Large intestine (tissue), 3 donors: ENCODE measurements around the gene PHLDB1. TPM values are rescaled to one million over a fixed set of nuclear protein-coding genes. Genes with fewer than 3 reads are reported as not detected.

ENCODE experiments used
- DNase-seq, 2 donors: peaks; one replicate each; pipeline versions ENCODE4 v3.0.0 to v3.0.0-alpha.2; 2013
- H3K27ac ChIP-seq: one replicate; pipeline ENCODE4 v1.5.1; 2013; ENCODE audit warnings: low read length
- H3K27me3 ChIP-seq: 2 replicates; pipeline ENCODE4 v1.6.1; 2013; ENCODE audit warnings: low read length; ENCODE audit not compliant: control insufficient read depth, insufficient read depth
- H3K36me3 ChIP-seq: 2 replicates; pipeline ENCODE4 v1.6.1; 2013; ENCODE audit warnings: low read length; ENCODE audit not compliant: control insufficient read depth, insufficient read depth
- H3K4me1 ChIP-seq: one replicate; pipeline ENCODE4 v1.6.1; 2013; ENCODE audit warnings: low read length; ENCODE audit not compliant: control insufficient read depth, insufficient read depth
- H3K4me3 ChIP-seq: one replicate; pipeline ENCODE4 v1.5.1; 2013; ENCODE audit warnings: low read length
- H3K9me3 ChIP-seq: one replicate; pipeline ENCODE4 v1.6.1; 2013; ENCODE audit warnings: mild to moderate bottlenecking, low read depth, low read length, moderate library complexity; ENCODE audit not compliant: control insufficient read depth
- WGBS: methylation state at CpG from one replicate; pipeline ENCODE4 v1.1.5; 2013; ENCODE audit warnings: low lambda C conversion rate; ENCODE audit not compliant: insufficient coverage; 5-methylcytosine and 5-hydroxymethylcytosine counted together
- polyA plus RNA-seq: library from polyadenylated mRNA; unstranded; fragments of 120-200 nt; gene quantifications from one replicate; pipeline ENCODE4 v1.2.1, GENCODE V29; 2013

The PHLDB1 gene
- polyA plus RNA-seq, 1 donor: 42.1 TPM

DNA sequence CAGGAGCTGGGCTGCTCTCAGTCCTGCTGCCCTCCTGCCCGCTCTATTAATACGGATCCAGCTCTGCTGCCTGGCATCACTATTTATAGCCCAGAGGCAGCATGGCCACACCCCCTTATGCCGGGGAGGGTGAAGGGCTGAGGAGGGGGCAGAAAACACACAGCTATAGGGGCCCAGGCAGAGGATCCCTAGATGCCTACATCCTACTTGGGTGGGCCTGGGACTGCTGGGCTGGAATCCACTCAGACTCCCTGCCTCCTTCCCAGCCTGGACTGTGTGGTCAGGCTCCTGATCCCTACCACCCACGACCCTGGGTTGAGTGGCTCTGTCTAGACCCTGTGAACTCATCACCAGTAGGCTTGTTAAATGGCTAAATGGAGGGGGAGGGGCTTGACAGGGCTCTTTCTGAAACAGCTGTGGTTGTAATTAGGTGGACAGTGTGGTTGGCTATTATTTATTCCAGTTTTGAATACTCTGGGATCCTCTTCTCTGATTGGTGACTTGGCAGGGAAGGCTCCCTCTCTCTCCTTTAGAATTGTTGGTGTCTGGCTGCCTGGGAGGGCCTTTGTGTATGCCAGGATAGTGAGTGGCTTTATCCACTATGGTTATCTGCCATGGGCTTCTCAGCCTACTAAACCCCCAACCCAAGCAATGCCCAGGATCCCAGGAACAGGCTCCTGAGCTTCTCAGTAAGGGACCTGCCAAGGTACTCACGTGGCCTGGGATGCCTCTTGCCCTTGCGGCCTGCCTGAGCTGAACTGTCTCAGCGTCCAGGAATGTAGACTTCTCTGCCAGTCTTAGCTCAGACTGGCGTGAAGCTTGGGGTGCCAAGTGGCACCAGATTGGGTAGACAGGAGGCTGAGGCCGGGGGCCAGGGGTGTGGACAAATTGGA is 15.2 kb downstream of the PHLDB1 start:
- DNase-seq: no peak
- Histone ChIP-seq H3K4me3 (peak overlapping the region; percentile 40), H3K9me3 (no peaks in the 10 kb centered on the region), H3K36me3 (peaks cover 11% of the 10 kb centered on the region), H3K4me1 (peaks cover 17% of the 10 kb centered on the region), H3K27ac (peak overlapping the region; percentile 56), H3K27me3 (no peaks in the 10 kb centered on the region)
- WGBS: no CpG with 5 or more reads among the region's 9 CpGs

- no peaks in the 10 kb centered on the region for H3K27me3 ChIP-seq
- no CpG with 5 or more reads among the region's 4 CpGs for WGBS
- no peak for DNase-seq
- peaks cover 17% of the 10 kb centered on the region for H3K36me3 ChIP-seq
- H3K4me1 ChIP-seq: peaks cover 12% of the 10 kb centered on the region
- no peak overlapping the region for H3K4me3 ChIP-seq
- H3K9me3 ChIP-seq: no peaks in the 10 kb centered on the region
- H3K27ac ChIP-seq: peak overlapping the region; percentile 44
Measured at GRCh38 chr11:118623269-118623655, 15.8 kb downstream of the PHLDB1 start.

DNA sequence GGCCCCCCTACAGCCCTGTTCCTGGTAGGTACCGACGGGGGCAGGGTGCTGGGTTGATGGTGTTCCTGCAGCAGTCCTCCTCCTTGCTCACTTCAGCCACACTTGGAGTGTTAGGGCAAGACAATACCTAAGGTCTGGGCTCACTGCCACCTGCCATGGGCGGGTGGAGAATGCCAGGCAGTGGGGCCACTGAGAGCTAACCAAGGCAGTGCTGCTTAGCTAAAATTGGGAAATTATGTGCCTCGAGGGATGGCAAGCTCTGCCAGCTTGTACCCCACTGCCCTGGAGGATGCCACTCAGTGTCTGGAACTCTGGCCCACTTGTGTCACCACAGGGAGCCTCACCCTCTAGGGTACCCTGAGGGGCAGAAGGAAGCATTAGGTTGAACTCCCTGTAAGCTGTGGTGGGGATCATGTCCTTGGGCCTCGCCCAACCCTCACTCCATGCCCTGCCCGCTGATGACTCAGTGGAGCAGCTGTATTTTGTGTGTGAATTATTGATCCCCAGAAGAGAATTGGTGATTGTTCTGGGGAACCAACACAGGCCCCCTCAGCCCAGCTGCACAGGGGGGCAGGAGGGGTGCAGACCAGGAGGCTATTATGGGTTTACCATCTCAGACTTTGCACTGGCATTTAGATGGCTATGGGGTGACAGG is 17.7 kb downstream of the PHLDB1 start:
- no peaks in the 10 kb centered on the region for H3K27me3 ChIP-seq
- DNase-seq: no peak
- no peaks in the 10 kb centered on the region for H3K9me3 ChIP-seq
- peaks cover 22% of the 10 kb centered on the region for H3K36me3 ChIP-seq
- no peak overlapping the region for H3K4me3 ChIP-seq
- H3K27ac ChIP-seq: no peak overlapping the region
- peaks cover 19% of the 10 kb centered on the region for H3K4me1 ChIP-seq
- WGBS: no CpG with 5 or more reads among the region's 6 CpGs

GRCh38 chr11:118625976-118626375 is 18.6 kb downstream of the PHLDB1 start:
- Histone ChIP-seq H3K9me3 (no peaks in the 10 kb centered on the region), H3K27ac (no peak overlapping the region), H3K4me1 (peaks cover 16% of the 10 kb centered on the region), H3K36me3 (peaks cover 25% of the 10 kb centered on the region), H3K27me3 (no peaks in the 10 kb centered on the region), H3K4me3 (no peak overlapping the region)
- DNase-seq: no peak
- no CpG with 5 or more reads among the region's 2 CpGs for whole genome bisulfite sequencing

DNA sequence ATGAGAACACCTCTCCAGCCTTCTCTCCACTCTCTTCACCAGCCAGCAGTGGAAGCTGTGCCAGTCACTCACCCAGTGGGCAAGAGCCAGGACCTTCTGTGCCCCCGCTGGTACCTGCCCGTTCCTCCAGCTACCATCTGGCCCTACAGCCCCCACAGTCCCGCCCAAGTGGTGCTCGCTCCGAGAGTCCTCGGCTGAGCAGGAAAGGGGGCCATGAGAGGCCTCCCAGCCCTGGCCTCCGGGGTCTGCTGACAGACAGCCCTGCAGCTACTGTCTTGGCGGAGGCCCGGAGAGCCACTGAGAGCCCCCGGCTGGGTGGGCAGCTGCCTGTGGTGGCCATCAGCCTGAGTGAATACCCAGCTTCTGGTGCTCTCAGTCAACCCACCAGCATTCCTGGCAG is 20.2 kb downstream of the PHLDB1 start:
- Histone ChIP-seq H3K9me3 (no peaks in the 10 kb centered on the region), H3K27ac (no peak overlapping the region), H3K4me3 (no peak overlapping the region), H3K27me3 (no peaks in the 10 kb centered on the region), H3K36me3 (peaks cover 29% of the 10 kb centered on the region), H3K4me1 (peaks cover 31% of the 10 kb centered on the region)
- no peak for DNase-seq
- WGBS: no CpG with 5 or more reads among the region's 10 CpGs

GRCh38 chr11:118628031-118628430 is 20.6 kb downstream of the PHLDB1 start:
- Histone ChIP-seq H3K9me3 (no peaks in the 10 kb centered on the region), H3K36me3 (peaks cover 30% of the 10 kb centered on the region), H3K4me3 (no peak overlapping the region), H3K27ac (no peak overlapping the region), H3K4me1 (peaks cover 32% of the 10 kb centered on the region), H3K27me3 (no peaks in the 10 kb centered on the region)
- DNase-seq: no peak
- 100% methylated on average over 2 of the region's 20 CpGs for WGBS

DNA sequence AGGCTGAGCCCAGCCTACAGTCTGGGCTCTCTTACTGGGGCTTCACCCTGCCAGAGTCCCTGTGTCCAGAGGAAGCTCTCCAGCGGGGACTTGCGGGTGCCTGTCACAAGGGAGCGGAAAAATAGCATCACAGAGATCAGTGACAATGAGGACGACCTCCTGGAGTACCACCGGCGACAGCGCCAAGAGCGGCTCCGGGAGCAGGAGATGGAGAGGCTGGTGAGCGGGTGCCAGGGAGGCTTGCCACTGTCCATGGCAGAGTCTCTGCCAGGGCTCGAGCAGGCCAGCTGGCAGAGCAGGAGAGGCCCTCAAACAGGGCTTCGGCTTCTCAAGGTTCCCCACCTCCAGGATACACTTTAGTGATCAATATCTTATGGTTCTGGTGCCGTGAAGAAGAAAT is 21.0 kb downstream of the PHLDB1 start:
- DNase-seq: no peak
- H3K4me1 ChIP-seq: peaks cover 33% of the 10 kb centered on the region
- H3K27me3 ChIP-seq: no peaks in the 10 kb centered on the region
- no peaks in the 10 kb centered on the region for H3K9me3 ChIP-seq
- H3K4me3 ChIP-seq: no peak overlapping the region
- no peak overlapping the region for H3K27ac ChIP-seq
- WGBS: no CpG with 5 or more reads among the region's 13 CpGs
- peaks cover 30% of the 10 kb centered on the region for H3K36me3 ChIP-seq

DNA sequence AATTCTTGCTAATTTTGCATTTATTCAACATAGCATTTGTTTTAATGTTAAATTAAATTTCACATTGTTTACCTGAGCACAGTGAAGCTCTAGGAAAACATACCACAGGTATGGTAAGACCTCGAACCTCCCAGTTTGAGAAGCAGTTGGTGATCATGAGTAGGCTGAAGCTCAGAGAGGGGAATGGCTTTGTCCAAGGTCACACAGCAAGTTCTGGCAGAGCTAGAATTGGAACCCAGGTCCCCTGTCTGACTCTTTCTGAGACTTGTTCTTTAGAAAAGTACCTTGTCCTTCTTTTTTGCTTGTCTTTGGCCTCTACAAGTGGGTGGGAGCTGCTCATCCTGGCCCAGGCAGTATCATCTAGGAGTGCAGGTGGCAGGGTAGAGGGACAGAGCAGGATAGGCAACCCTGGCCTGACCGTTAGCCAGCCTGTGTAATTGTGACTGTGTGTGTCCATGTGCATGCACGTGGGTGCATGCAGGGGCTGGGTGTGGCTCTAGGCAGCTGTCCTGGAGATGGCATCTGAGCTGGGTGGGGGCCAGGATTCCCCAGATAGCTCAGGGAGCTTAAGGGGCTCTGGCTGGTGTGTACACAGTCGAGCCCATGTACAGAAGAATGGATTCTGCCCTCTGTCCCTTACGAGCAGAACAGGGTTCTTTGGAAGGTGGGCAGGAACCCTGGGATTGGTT is 21.6 kb downstream of the PHLDB1 start:
- no peak for DNase-seq
- H3K27ac ChIP-seq: no peak overlapping the region
- WGBS: no CpG with 5 or more reads among the region's 5 CpGs
- no peaks in the 10 kb centered on the region for H3K27me3 ChIP-seq
- peaks cover 38% of the 10 kb centered on the region for H3K4me1 ChIP-seq
- H3K4me3 ChIP-seq: no peak overlapping the region
- H3K9me3 ChIP-seq: no peaks in the 10 kb centered on the region
- H3K36me3 ChIP-seq: peaks cover 30% of the 10 kb centered on the region

DNA sequence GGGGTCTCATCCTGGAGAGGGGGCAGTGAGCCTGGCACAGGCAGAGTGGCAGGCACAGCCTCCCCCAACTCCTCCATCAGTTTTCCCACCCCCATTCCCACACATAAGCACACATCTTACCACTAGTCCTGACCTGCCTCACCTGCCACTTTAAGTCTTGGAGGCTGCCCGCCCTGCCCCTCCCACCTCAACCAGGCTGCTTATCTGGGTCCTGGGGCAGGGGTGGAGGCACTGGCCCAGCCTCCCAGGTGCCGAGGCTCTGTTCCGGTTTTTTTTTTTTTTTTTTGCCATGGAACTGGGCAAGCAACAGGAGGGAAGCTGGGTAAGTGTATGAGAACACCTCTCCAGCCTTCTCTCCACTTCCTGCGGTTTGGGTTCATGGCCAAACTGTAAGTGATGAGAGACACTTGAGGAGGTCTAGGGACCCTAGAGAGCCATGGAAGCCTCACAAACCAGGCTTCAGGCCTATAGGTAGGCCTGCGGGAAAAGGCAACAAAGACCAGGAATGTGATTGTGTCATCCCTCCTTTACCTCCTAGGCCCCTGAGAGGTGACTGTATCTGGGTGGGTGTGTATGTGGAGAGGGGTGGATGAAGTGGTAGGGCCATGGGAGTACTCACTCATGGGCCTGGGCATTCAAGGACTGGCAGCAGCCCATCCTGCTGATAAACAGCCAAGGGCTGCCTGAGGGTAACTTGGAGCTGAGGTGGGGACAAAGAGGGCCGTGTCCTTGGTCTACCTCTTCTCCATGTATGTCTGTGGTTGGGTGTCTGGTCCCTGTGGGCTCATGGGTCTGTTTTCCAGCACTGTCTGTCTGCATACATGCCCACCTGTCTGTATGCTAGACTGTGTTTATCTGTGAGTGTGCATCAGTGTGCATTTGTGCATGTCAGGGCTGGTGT is 22.6 kb downstream of the PHLDB1 start:
- H3K9me3 ChIP-seq: no peaks in the 10 kb centered on the region
- H3K4me3 ChIP-seq: no peak overlapping the region
- no peak for DNase-seq
- peaks cover 26% of the 10 kb centered on the region for H3K36me3 ChIP-seq
- no peaks in the 10 kb centered on the region for H3K27me3 ChIP-seq
- peaks cover 48% of the 10 kb centered on the region for H3K4me1 ChIP-seq
- no CpG with 5 or more reads among the region's 6 CpGs for WGBS
- H3K27ac ChIP-seq: no peak overlapping the region
